H9 (cell line): ENCODE measurements around the gene GAL3ST3. TPM values are rescaled to one million over a fixed set of nuclear protein-coding genes. Genes with fewer than 3 reads are reported as not detected.

Experiments
- DNase-seq: peaks from one replicate; pipeline ENCODE4 v3.0.0-alpha.2; 2017
- H2AFZ ChIP-seq: one replicate; pipeline ENCODE4 v1.6.1; 2013; ENCODE audit warnings: mild to moderate bottlenecking, low read length, control low read depth, moderate library complexity
- H2AK5ac ChIP-seq: 2 replicates; pipeline ENCODE4 v1.6.1; 2013; ENCODE audit warnings: low read length, control low read depth, mixed read lengths; ENCODE audit not compliant: insufficient read length
- H2BK120ac ChIP-seq: one replicate; pipeline ENCODE4 v1.6.1; 2013; ENCODE audit warnings: low read depth, mild to moderate bottlenecking, low read length, control low read depth, inconsistent platforms; ENCODE audit not compliant: poor library complexity, severe bottlenecking
- H2BK12ac ChIP-seq: 2 replicates; pipeline ENCODE4 v1.6.1; 2013; ENCODE audit warnings: low read length, control low read depth, mixed read lengths, low read depth; ENCODE audit not compliant: insufficient read length
- H2BK15ac ChIP-seq: 2 replicates; pipeline ENCODE4 v1.6.1; 2013; ENCODE audit warnings: low read depth, low read length, control low read depth
- H2BK20ac ChIP-seq: one replicate; pipeline ENCODE4 v1.6.1; 2013; ENCODE audit warnings: low read depth, mild to moderate bottlenecking, low read length, control low read depth, inconsistent platforms; ENCODE audit not compliant: poor library complexity, severe bottlenecking
- H2BK5ac ChIP-seq: 2 replicates; pipeline ENCODE4 v1.6.1; 2013; ENCODE audit warnings: low read length, control low read depth, mixed read lengths; ENCODE audit not compliant: insufficient read length
- H3K14ac ChIP-seq: 2 replicates; pipeline ENCODE4 v1.6.1; 2013; ENCODE audit warnings: low read length, control low read depth; ENCODE audit not compliant: insufficient read depth
- H3K18ac ChIP-seq: 2 replicates; pipeline ENCODE4 v1.6.1; 2013; ENCODE audit warnings: low read depth, mild to moderate bottlenecking, mixed read lengths, low read length, control low read depth; ENCODE audit not compliant: insufficient read length
- H3K23ac ChIP-seq: 2 replicates; pipeline ENCODE4 v1.6.1; 2013; ENCODE audit warnings: low read length, control low read depth, mixed read lengths, low read depth; ENCODE audit not compliant: insufficient read length
- H3K23me2 ChIP-seq: 2 replicates; pipeline ENCODE4 v1.6.1; 2013; ENCODE audit warnings: low read depth, mild to moderate bottlenecking, mixed read lengths, low read length, control low read depth; ENCODE audit not compliant: insufficient read length, poor library complexity, severe bottlenecking
- H3K27ac ChIP-seq: 2 replicates; pipeline ENCODE4 v1.5.1; 2013; ENCODE audit warnings: low read length, control low read depth, mixed read lengths, low read depth; ENCODE audit not compliant: insufficient read length
- H3K27me3 ChIP-seq: 2 replicates; pipeline ENCODE4 v1.6.1; 2013; ENCODE audit warnings: low read length, control low read depth, inconsistent platforms; ENCODE audit not compliant: insufficient read depth
- H3K4ac ChIP-seq: 2 replicates; pipeline ENCODE4 v1.6.1; 2013; ENCODE audit warnings: low read depth, mild to moderate bottlenecking, control low read depth, inconsistent platforms, low read length, moderate library complexity
- H3K4me1 ChIP-seq: 2 replicates; pipeline ENCODE4 v1.6.1; 2013; ENCODE audit warnings: low read length, control low read depth, inconsistent platforms; ENCODE audit not compliant: insufficient read depth
- H3K4me2 ChIP-seq: 2 replicates; pipeline ENCODE4 v1.6.1; 2013; ENCODE audit warnings: low read length, control low read depth, mixed read lengths; ENCODE audit not compliant: insufficient read length, insufficient read depth
- H3K56ac ChIP-seq: 2 replicates; pipeline ENCODE4 v1.6.1; 2013; ENCODE audit warnings: low read depth, mild to moderate bottlenecking, mixed read lengths, low read length, control low read depth; ENCODE audit not compliant: insufficient read length
- H3K79me1 ChIP-seq: 2 replicates; pipeline ENCODE4 v1.6.1; 2013; ENCODE audit warnings: low read depth, mild to moderate bottlenecking, moderate library complexity, low read length, control low read depth, inconsistent platforms; ENCODE audit not compliant: insufficient read depth, poor library complexity, severe bottlenecking
- H3K79me2 ChIP-seq: 2 replicates; pipeline ENCODE4 v1.6.1; 2013; ENCODE audit warnings: low read length, control low read depth, inconsistent platforms; ENCODE audit not compliant: insufficient read depth
- H3K9ac ChIP-seq: 2 replicates; pipeline ENCODE4 v1.6.1; 2013; ENCODE audit warnings: low read length, control low read depth, mixed read lengths; ENCODE audit not compliant: insufficient read length; ENCODE audit errors: extremely low read depth
- H3K9me3 ChIP-seq: one replicate; pipeline ENCODE4 v1.6.1; 2013; ENCODE audit warnings: low read depth, low read length, inconsistent platforms; ENCODE audit not compliant: control insufficient read depth
- H3T11ph ChIP-seq: one replicate; pipeline ENCODE4 v1.6.1; 2013; ENCODE audit warnings: mild to moderate bottlenecking, low read length, control low read depth, inconsistent platforms
- H4K20me1 ChIP-seq: one replicate; pipeline ENCODE4 v1.6.1; 2013; ENCODE audit not compliant: control insufficient read depth, insufficient read length, insufficient read depth
- H4K5ac ChIP-seq: 2 replicates; pipeline ENCODE4 v1.6.1; 2013; ENCODE audit warnings: low read depth, mild to moderate bottlenecking, mixed read lengths, low read length, control low read depth; ENCODE audit not compliant: insufficient read length
- H4K8ac ChIP-seq: replicated peaks from 2 replicates; pipeline ENCODE4 v1.6.1; 2013; ENCODE audit warnings: low read length, control low read depth, mixed read lengths, low read depth; ENCODE audit not compliant: insufficient read length
- H4K91ac ChIP-seq: 2 replicates; pipeline ENCODE4 v1.6.1; 2013; ENCODE audit warnings: low read depth, mild to moderate bottlenecking, moderate library complexity, mixed read lengths, low read length, control low read depth; ENCODE audit not compliant: insufficient read length
- H3K27ac Mint-ChIP-seq, 3 experiments: 2 replicates in 2 of 3; 3 replicates in 1 of 3; pipeline ENCODE4 v1.8.0; 2020 to 2021; ENCODE audit warnings: mixed read lengths in 3 of 3, mild to moderate bottlenecking in 1 of 3, moderate library complexity in 1 of 3
- H3K27me3 Mint-ChIP-seq: 2 replicates; pipeline ENCODE4 v1.8.0; 2021; ENCODE audit warnings: low read depth, mild to moderate bottlenecking, moderate library complexity, mixed read lengths
- H3K36me3 Mint-ChIP-seq, 3 experiments: 2 replicates in 2 of 3; 3 replicates in 1 of 3; pipeline ENCODE4 v1.8.0; 2020 to 2021; ENCODE audit warnings: low read depth in 3 of 3, mixed read lengths in 3 of 3; ENCODE audit not compliant: insufficient read depth in 1 of 3
- H3K4me1 Mint-ChIP-seq, 2 experiments: 2 replicates each; pipeline ENCODE4 v1.8.0; 2020; ENCODE audit warnings: mixed read lengths in 2 of 2
- H3K4me3 Mint-ChIP-seq, 2 experiments: 2 replicates in 1 of 2; 3 replicates in 1 of 2; pipeline ENCODE4 v1.8.0; 2020 to 2021; ENCODE audit warnings: mild to moderate bottlenecking in 2 of 2, mixed read lengths in 2 of 2, moderate library complexity in 1 of 2
- H3K9me3 Mint-ChIP-seq, 2 experiments: 2 replicates in 1 of 2; 3 replicates in 1 of 2; pipeline ENCODE4 v1.8.0; 2020; ENCODE audit warnings: mild to moderate bottlenecking in 2 of 2, mixed read lengths in 2 of 2, moderate library complexity in 1 of 2
- CTCF ChIP-seq: fragments of 200-600 bp; sonication (generic); conservative IDR thresholded peaks from 3 replicates; pipeline ENCODE4 v1.8.0; 2021; ENCODE audit warnings: antibody characterized with exemption, mild to moderate bottlenecking
- WGBS: extraction: QIAGEN DNeasy Blood & Tissue Kit; methylation state at CpG from one replicate; pipeline ENCODE4 v1.1.7; 2013; ENCODE audit warnings: missing lambda C conversion rate, low lambda C conversion rate, mixed read lengths; ENCODE audit not compliant: insufficient read length; ENCODE audit errors: extremely low coverage; 5-methylcytosine and 5-hydroxymethylcytosine counted together
- total RNA-seq: library from RNA; stranded (reverse); gene quantifications from 2 replicates; pipeline ENCODE4 v1.2.1, GENCODE V29; 2021

Gene GAL3ST3
- total RNA-seq, 1 experiment from 2014 or later: 17.2 TPM

DNA sequence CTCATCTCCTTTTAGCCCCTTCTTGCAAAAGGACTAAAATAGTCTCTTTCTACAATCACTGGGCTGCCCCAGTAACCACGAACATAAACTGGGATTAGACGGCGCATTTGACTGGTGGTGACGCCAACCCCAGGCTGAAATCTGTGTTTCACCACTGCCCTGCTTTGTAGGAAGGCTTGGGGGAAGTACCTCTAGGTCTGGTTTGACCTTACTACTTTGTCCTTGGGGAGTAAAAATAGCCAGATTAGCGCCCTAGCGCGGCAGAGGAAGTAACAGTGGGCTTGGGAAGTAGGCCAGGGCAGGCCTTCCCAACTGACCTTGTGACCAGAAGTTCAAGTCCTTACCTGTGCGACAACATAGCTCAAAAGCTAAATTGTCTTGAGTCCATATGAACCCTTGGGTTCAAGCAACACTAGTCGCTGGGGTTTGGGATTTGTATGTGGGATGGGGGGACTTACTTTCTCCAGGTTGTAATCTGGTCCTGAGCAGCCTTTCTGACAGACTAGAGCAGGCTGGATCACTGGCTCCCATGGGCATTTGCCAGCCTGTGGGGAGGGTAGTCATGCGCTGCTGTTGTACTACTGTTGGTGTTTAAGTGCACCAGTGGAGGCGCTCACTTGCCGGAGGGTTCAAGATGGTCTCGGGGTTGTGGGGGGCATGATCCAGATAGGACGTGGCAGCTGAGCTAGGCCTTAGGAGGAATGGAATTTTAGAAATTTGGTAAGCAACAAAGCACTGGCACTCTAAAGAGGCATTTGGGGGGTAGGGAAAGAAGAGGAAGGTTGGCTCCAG, 20.2 kb upstream of the GAL3ST3 start:
- Histone ChIP-seq H4K5ac (no peak overlapping the region), H3K9me3 (no peaks in the 10 kb centered on the region), H3K18ac (no peak overlapping the region), H2AK5ac (no peak overlapping the region), H3T11ph (no peak overlapping the region), H3K56ac (no peak overlapping the region), H2BK12ac (no peak overlapping the region), H4K8ac (no peak overlapping the region), H3K14ac (no peak overlapping the region), H4K20me1 (no peaks in the 10 kb centered on the region), H2AFZ (no peak overlapping the region), H2BK15ac (no peak overlapping the region), H3K79me2 (peaks cover 2% of the 10 kb centered on the region; the same call in 1 of the 2 replicates), H3K23ac (no peak overlapping the region), H4K91ac (no peak overlapping the region), H3K23me2 (peaks cover 4% of the 10 kb centered on the region), H3K4me1 (no peaks in the 10 kb centered on the region), H3K4me2 (peak overlapping the region; percentile 6), H3K9ac (no peak overlapping the region), H2BK5ac (no peak overlapping the region), H3K27ac (peak overlapping the region; percentile 25), H2BK20ac (no peak overlapping the region), H3K4ac (no peak overlapping the region), H3K27me3 (no peaks in the 10 kb centered on the region), H2BK120ac (no peak overlapping the region), H3K79me1 (no peaks in the 10 kb centered on the region)
- Mint-ChIP-seq H3K27me3 (no peaks in the 10 kb centered on the region), H3K27ac (peak overlapping the region; percentile 87 to 94 (median 88)), H3K36me3 (peaks cover 36 to 63% (median 53%) of the 10 kb centered on the region in 3 experiments), H3K9me3 (no peaks in the 10 kb centered on the region), H3K4me3 (peak overlapping the region; percentile 66 to 84), H3K4me1 (peaks cover 21 to 32% of the 10 kb centered on the region in 2 experiments)
- no CpG with 5 or more reads among the region's 14 CpGs for WGBS
- no peak for DNase-seq
- peak; percentile 36; the same call in 1 of the 3 replicates for TF ChIP-seq CTCF
